ENCODE results near the gene ART1.

ART1 gene

GRCh38 chr11:3639841-3640240, 5.1 kb upstream of the ART1 start:
- H3K14ac ChIP-seq (ENCODE audit: low read length in 2 of 2): no peak overlapping the region
- DNase-seq: no peak
- no peaks in the 10 kb centered on the region for H3K79me1 ChIP-seq (replicated peaks; ENCODE audit: low read length, poor library complexity, severe bottlenecking)
- H3K27me3 ChIP-seq (ENCODE audit: control insufficient read depth in 1 of 2, insufficient read depth in 1 of 2, low read length in 2 of 2): peaks cover 3 to 10% of the 10 kb centered on the region in 2 experiments
- H3K23ac ChIP-seq (ENCODE audit: low read length in 2 of 2): no peak overlapping the region
- H2BK120ac ChIP-seq (ENCODE audit: low read depth, low read length): no peak overlapping the region
- H2BK12ac ChIP-seq (ENCODE audit: low read length in 2 of 2): no peak overlapping the region
- H3K27ac ChIP-seq (ENCODE audit: low read length, poor library complexity, severe bottlenecking): no peak overlapping the region
- H2BK5ac ChIP-seq (ENCODE audit: low read depth, low read length, poor library complexity, severe bottlenecking): no peak overlapping the region
- H3K4me2 ChIP-seq (ENCODE audit: low read length, poor library complexity, severe bottlenecking): no peak overlapping the region
- no peaks in the 10 kb centered on the region for H3K9me3 ChIP-seq (ENCODE audit: control insufficient read depth, low read length)
- no peak overlapping the region for H4K91ac ChIP-seq (ENCODE audit: low read length)
- H3K9ac ChIP-seq (ENCODE audit: low read length): no peak overlapping the region
- no peak overlapping the region for H2AFZ ChIP-seq (ENCODE audit: low read depth, low read length)
- WGBS: 99% methylated on average over 14 of the region's 14 CpGs
- no peak overlapping the region for H4K8ac ChIP-seq (ENCODE audit: low read length)
- no peak overlapping the region for H3K18ac ChIP-seq (ENCODE audit: low read depth in 1 of 2, low read length in 2 of 2)
- no peak overlapping the region for H2AK5ac ChIP-seq (ENCODE audit: low read length, severe bottlenecking)
- H3K4me1 ChIP-seq (ENCODE audit: control insufficient read depth, insufficient read depth, low read depth, low read length): peaks cover 12% of the 10 kb centered on the region
- no peaks in the 10 kb centered on the region for H3K36me3 ChIP-seq (ENCODE audit: control insufficient read depth in 1 of 2, insufficient read depth in 2 of 2, low read depth in 1 of 2, low read length in 2 of 2)
- H2BK15ac ChIP-seq (ENCODE audit: low read depth, poor library complexity, severe bottlenecking): no peak overlapping the region
- no peak overlapping the region for H3K4me3 ChIP-seq (ENCODE audit: insufficient read depth in 1 of 2, low read depth in 1 of 2, low read length in 2 of 2)
- no peak overlapping the region for H3K4ac ChIP-seq (ENCODE audit: low read depth in 1 of 2, low read length in 2 of 2)

- peaks cover 3 to 16% of the 10 kb centered on the region in 2 experiments for H3K27me3 ChIP-seq (ENCODE audit: control insufficient read depth in 1 of 2, insufficient read depth in 1 of 2, low read length in 2 of 2)
- H2BK5ac ChIP-seq (ENCODE audit: low read depth, low read length, poor library complexity, severe bottlenecking): no peak overlapping the region
- no peak overlapping the region for H3K4ac ChIP-seq (ENCODE audit: low read depth in 1 of 2, low read length in 2 of 2)
- H2AFZ ChIP-seq (ENCODE audit: low read depth, low read length): no peak overlapping the region
- H3K36me3 ChIP-seq (ENCODE audit: control insufficient read depth in 1 of 2, insufficient read depth in 2 of 2, low read depth in 1 of 2, low read length in 2 of 2): no peaks in the 10 kb centered on the region
- peaks cover 12% of the 10 kb centered on the region for H3K4me1 ChIP-seq (ENCODE audit: control insufficient read depth, insufficient read depth, low read depth, low read length)
- H3K79me1 ChIP-seq (replicated peaks; ENCODE audit: low read length, poor library complexity, severe bottlenecking): no peaks in the 10 kb centered on the region
- H3K23ac ChIP-seq (ENCODE audit: low read length in 2 of 2): no peak overlapping the region
- no peak overlapping the region for H2BK15ac ChIP-seq (ENCODE audit: low read depth, poor library complexity, severe bottlenecking)
- no peak overlapping the region for H2BK120ac ChIP-seq (ENCODE audit: low read depth, low read length)
- no peak for DNase-seq
- H3K4me2 ChIP-seq (ENCODE audit: low read length, poor library complexity, severe bottlenecking): no peak overlapping the region
- WGBS: 59% methylated on average over 7 of the region's 8 CpGs
- no peaks in the 10 kb centered on the region for H3K9me3 ChIP-seq (ENCODE audit: control insufficient read depth, low read length)
- H3K9ac ChIP-seq (ENCODE audit: low read length): no peak overlapping the region
- H3K27ac ChIP-seq (ENCODE audit: low read length, poor library complexity, severe bottlenecking): no peak overlapping the region
- H3K4me3 ChIP-seq (ENCODE audit: insufficient read depth in 1 of 2, low read depth in 1 of 2, low read length in 2 of 2): no peak overlapping the region
- H3K14ac ChIP-seq (ENCODE audit: low read length in 2 of 2): no peak overlapping the region
- no peak overlapping the region for H4K91ac ChIP-seq (ENCODE audit: low read length)
- no peak overlapping the region for H4K8ac ChIP-seq (ENCODE audit: low read length)
- no peak overlapping the region for H3K18ac ChIP-seq (ENCODE audit: low read depth in 1 of 2, low read length in 2 of 2)
- no peak overlapping the region for H2AK5ac ChIP-seq (ENCODE audit: low read length, severe bottlenecking)
- no peak overlapping the region for H2BK12ac ChIP-seq (ENCODE audit: low read length in 2 of 2)
Observed at GRCh38 chr11:3641191-3641590, 3.7 kb upstream of the ART1 start.

- Histone ChIP-seq H2BK120ac (ENCODE audit: low read depth, low read length) (no peak within 1 kb of the TSS), H3K18ac (ENCODE audit: low read depth in 1 of 2, low read length in 2 of 2) (peak within 1 kb of the TSS; percentile 5 to 28), H3K4me1 (ENCODE audit: control insufficient read depth, insufficient read depth, low read depth, low read length) (peaks cover 12% of the 10 kb centered on the region), H2BK15ac (ENCODE audit: low read depth, poor library complexity, severe bottlenecking) (peak within 1 kb of the TSS; percentile 2), H4K91ac (ENCODE audit: low read length) (peak within 1 kb of the TSS; percentile 25), H3K9ac (ENCODE audit: low read length) (peak within 1 kb of the TSS; percentile 85), H2AFZ (ENCODE audit: low read depth, low read length) (peak within 1 kb of the TSS; percentile 58), H2AK5ac (ENCODE audit: low read length, severe bottlenecking) (no peak within 1 kb of the TSS), H3K27me3 (ENCODE audit: control insufficient read depth in 1 of 2, insufficient read depth in 1 of 2, low read length in 2 of 2) (peaks cover 3 to 18% of the 10 kb centered on the region in 2 experiments), H3K9me3 (ENCODE audit: control insufficient read depth, low read length) (no peaks in the 10 kb centered on the region), H3K4ac (ENCODE audit: low read depth in 1 of 2, low read length in 2 of 2) (no peak within 1 kb of the TSS), H2BK5ac (ENCODE audit: low read depth, low read length, poor library complexity, severe bottlenecking) (no peak within 1 kb of the TSS), H3K4me2 (ENCODE audit: low read length, poor library complexity, severe bottlenecking) (peak within 1 kb of the TSS; percentile 92), H2BK12ac (ENCODE audit: low read length in 2 of 2) (no peak within 1 kb of the TSS), H3K27ac (ENCODE audit: low read length, poor library complexity, severe bottlenecking) (no peak within 1 kb of the TSS), H3K79me1 (replicated peaks; ENCODE audit: low read length, poor library complexity, severe bottlenecking) (no peaks in the 10 kb centered on the region), H3K4me3 (ENCODE audit: insufficient read depth in 1 of 2, low read depth in 1 of 2, low read length in 2 of 2) (peak within 1 kb of the TSS; percentile 57 to 82), H3K14ac (ENCODE audit: low read length in 2 of 2) (no peak within 1 kb of the TSS), H4K8ac (ENCODE audit: low read length) (no peak within 1 kb of the TSS), H3K23ac (ENCODE audit: low read length in 2 of 2) (no peak within 1 kb of the TSS), H3K36me3 (ENCODE audit: control insufficient read depth in 1 of 2, insufficient read depth in 2 of 2, low read depth in 1 of 2, low read length in 2 of 2) (no peaks in the 10 kb centered on the region)
- DNase-seq: no peak
- WGBS: 7% methylated on average over 19 of the region's 21 CpGs
Observed at GRCh38 chr11:3641701-3642070, 3.2 kb upstream of the ART1 start, which contains the start of gene ART5. ART5 (minus strand) TSS chr11:3641992; CDS start chr11:3641862, 130 bp downstream.

GRCh38 chr11:3642071-3642951, 2.6 kb upstream of the ART1 start:
- H3K18ac ChIP-seq (ENCODE audit: low read depth in 1 of 2, low read length in 2 of 2): peak overlapping the region; percentile 5 to 28
- H2BK15ac ChIP-seq (ENCODE audit: low read depth, poor library complexity, severe bottlenecking): peak overlapping the region; percentile 2
- peak overlapping the region; percentile 25 for H4K91ac ChIP-seq (ENCODE audit: low read length)
- under 1% methylated on average over 46 of the region's 55 CpGs for WGBS
- no peak overlapping the region for H2BK5ac ChIP-seq (ENCODE audit: low read depth, low read length, poor library complexity, severe bottlenecking)
- no peak overlapping the region for H2AK5ac ChIP-seq (ENCODE audit: low read length, severe bottlenecking)
- H2BK120ac ChIP-seq (ENCODE audit: low read depth, low read length): no peak overlapping the region
- H3K36me3 ChIP-seq (ENCODE audit: control insufficient read depth in 1 of 2, insufficient read depth in 2 of 2, low read depth in 1 of 2, low read length in 2 of 2): no peaks in the 10 kb centered on the region
- DNase-seq: peak; percentile 85
- H3K4me2 ChIP-seq (ENCODE audit: low read length, poor library complexity, severe bottlenecking): peak overlapping the region; percentile 92
- no peak overlapping the region for H3K4ac ChIP-seq (ENCODE audit: low read depth in 1 of 2, low read length in 2 of 2)
- H3K23ac ChIP-seq (ENCODE audit: low read length in 2 of 2): no peak overlapping the region
- no peak overlapping the region for H4K8ac ChIP-seq (ENCODE audit: low read length)
- no peak overlapping the region for H3K14ac ChIP-seq (ENCODE audit: low read length in 2 of 2)
- peaks cover 12% of the 10 kb centered on the region for H3K4me1 ChIP-seq (ENCODE audit: control insufficient read depth, insufficient read depth, low read depth, low read length)
- H3K79me1 ChIP-seq (replicated peaks; ENCODE audit: low read length, poor library complexity, severe bottlenecking): no peaks in the 10 kb centered on the region
- H3K27ac ChIP-seq (ENCODE audit: low read length, poor library complexity, severe bottlenecking): no peak overlapping the region
- no peak overlapping the region for H2BK12ac ChIP-seq (ENCODE audit: low read length in 2 of 2)
- H3K27me3 ChIP-seq (ENCODE audit: control insufficient read depth in 1 of 2, insufficient read depth in 1 of 2, low read length in 2 of 2): peaks cover under 1 to 20% of the 10 kb centered on the region in 2 experiments
- H3K4me3 ChIP-seq (ENCODE audit: insufficient read depth in 1 of 2, low read depth in 1 of 2, low read length in 2 of 2): peak overlapping the region; percentile 57 to 82
- peak overlapping the region; percentile 6 for H2AFZ ChIP-seq (ENCODE audit: low read depth, low read length)
- no peaks in the 10 kb centered on the region for H3K9me3 ChIP-seq (ENCODE audit: control insufficient read depth, low read length)
- peak overlapping the region; percentile 85 for H3K9ac ChIP-seq (ENCODE audit: low read length)

All from mesenchymal stem cell (in vitro differentiated cells and primary cell).